T-cell (primary cell): ENCODE data around the gene ANKRD13D. TPM values are rescaled to one million over a fixed set of nuclear protein-coding genes. Genes with fewer than 3 reads are reported as not detected.

Experiments
- ATAC-seq, 4 experiments: fragments of 200-7000 bp in 3 of 4; fragments of 150-1000 bp in 1 of 4; cut with Tn5 transposase; replicated peaks in 1 of 4; 1 replicate in 3 of 4; 2 replicates in 1 of 4; pipeline ENCODE4 v1.10.0; 2021; ENCODE audit warnings: moderate library complexity in 3 of 4, mild to moderate bottlenecking in 2 of 4, moderate number of reproducible peaks in 1 of 4
- CTCF ChIA-PET, 2 donors: fragments of 300-600 bp; sonication (Branson Sonifier 250); formaldehyde crosslinking; loops; one replicate each; lab custom pipeline; 2022; ENCODE audit warnings: antibody characterized with exemption in 2 of 2; lab: Charles Lee
- POLR2A ChIA-PET, 2 donors: fragments of 300-600 bp; sonication (Branson Sonifier 250); formaldehyde crosslinking; loops; one replicate each; lab custom pipeline; 2022; ENCODE audit warnings: antibody characterized with exemption in 2 of 2; lab: Charles Lee
- DNase-seq, 35 experiments: peaks; one replicate each; pipeline versions ENCODE4 v3.0.0 to v3.0.0-alpha.2; 2013 to 2023
- H3K27ac ChIP-seq: one replicate; pipeline ENCODE4 v1.5.1; 2013; ENCODE audit warnings: low read length
- H3K27me3 ChIP-seq, 2 experiments: replicated peaks in 1 of 2; 1 replicate in 1 of 2; 2 replicates in 1 of 2; pipeline versions ENCODE4 v1.6.1 to v1.7.0; 2013; ENCODE audit warnings: low read length in 1 of 2, mixed read lengths in 1 of 2; ENCODE audit not compliant: control insufficient read depth in 2 of 2, insufficient read depth in 2 of 2; ENCODE audit errors: extremely low read depth in 1 of 2
- H3K36me3 ChIP-seq, 2 donors: 1 replicate in 1 of 2; 2 replicates in 1 of 2; pipeline versions ENCODE4 v1.6.1 to v1.7.0; 2013; ENCODE audit warnings: low read length in 1 of 2; ENCODE audit not compliant: control insufficient read depth in 2 of 2, insufficient read depth in 1 of 2; ENCODE audit errors: extremely low read depth in 1 of 2
- H3K4me1 ChIP-seq, 2 experiments: 1 replicate in 1 of 2; 2 replicates in 1 of 2; pipeline versions ENCODE4 v1.6.1 to v1.7.0; 2013; ENCODE audit warnings: low read length in 2 of 2, mixed read lengths in 1 of 2; ENCODE audit not compliant: insufficient read depth in 2 of 2, control insufficient read depth in 1 of 2; ENCODE audit errors: extremely low read depth in 1 of 2
- H3K4me3 ChIP-seq, 2 donors: 1 replicate in 1 of 2; 2 replicates in 1 of 2; pipeline versions ENCODE4 v1.5.1 to v1.7.0; 2013; ENCODE audit warnings: mild to moderate bottlenecking in 2 of 2, low read length in 1 of 2, moderate library complexity in 1 of 2; ENCODE audit not compliant: control insufficient read depth in 1 of 2; ENCODE audit errors: extremely low read depth in 1 of 2
- H3K9me3 ChIP-seq: 2 replicates; pipeline ENCODE4 v1.7.0; 2013
- H3K27ac Mint-ChIP-seq, 2 donors: one replicate each; pipeline ENCODE4 v1.8.0; 2020 to 2021; ENCODE audit warnings: mild to moderate bottlenecking in 2 of 2, mixed read lengths in 2 of 2
- H3K27me3 Mint-ChIP-seq, 2 donors: one replicate each; pipeline ENCODE4 v1.8.0; 2021 to 2022; ENCODE audit warnings: mixed read lengths in 2 of 2
- H3K36me3 Mint-ChIP-seq: one replicate; pipeline ENCODE4 v1.8.0; 2021; ENCODE audit warnings: mixed read lengths
- H3K4me1 Mint-ChIP-seq, 3 donors: one replicate each; pipeline ENCODE4 v1.8.0; 2020 to 2022; ENCODE audit warnings: mixed read lengths in 3 of 3, mild to moderate bottlenecking in 1 of 3
- H3K4me3 Mint-ChIP-seq, 3 donors: one replicate each; pipeline ENCODE4 v1.8.0; 2020 to 2022; ENCODE audit warnings: mild to moderate bottlenecking in 3 of 3, mixed read lengths in 3 of 3, moderate library complexity in 3 of 3
- H3K9me3 Mint-ChIP-seq, 3 donors: one replicate each; pipeline ENCODE4 v1.8.0; 2020 to 2022; ENCODE audit warnings: mixed read lengths in 3 of 3
- WGBS: methylation state at CpG from one replicate; pipeline ENCODE4 v1.1.5; 2013; ENCODE audit warnings: missing lambda C conversion rate; ENCODE audit not compliant: insufficient coverage; 5-methylcytosine and 5-hydroxymethylcytosine counted together
- total RNA-seq, 35 experiments: library from RNA in 6 of 35; stranded (reverse) in 6 of 35; fragments of 120-200 nt in 1 of 35; gene quantifications; one replicate each; pipeline versions ENCODE4 v1.2.1 to v1.2.4 and lab custom pipeline; 2013 to 2026

The ANKRD13D gene
- total RNA-seq, 5 donors from 2014 or later (not counting 1 experiment from before 2014, with no cell fraction given) = 150 to 249 (median 237) TPM

GRCh38 chr11:67279589-67280340, 9.3 kb upstream of the ANKRD13D start:
- DNase-seq (peak in 1 of 35 experiments; percentile 2), ATAC-seq (no peak)
- Mint-ChIP-seq H3K27ac (peak overlapping the region; percentile 98 to 99), H3K27me3 (no peaks in the 10 kb centered on the region), H3K4me3 (peak overlapping the region in 1 of 3 donors; percentile 99), H3K9me3 (no peaks in the 10 kb centered on the region), H3K4me1 (peaks cover 56 to 74% (median 67%) of the 10 kb centered on the region in 3 donors), H3K36me3 (peaks cover 27% of the 10 kb centered on the region)
- Histone ChIP-seq H3K9me3 (no peaks in the 10 kb centered on the region), H3K4me3 (no peak overlapping the region), H3K27ac (peak overlapping the region; percentile 91), H3K27me3 (no peaks in the 10 kb centered on the region), H3K4me1 (peaks cover 41 to 100% of the 10 kb centered on the region in 2 experiments), H3K36me3 (peaks cover 39 to 91% of the 10 kb centered on the region in 2 donors)
- ChIA-PET POLR2A (interaction anchor here in 1 of 2 donors (0.5 kb wide), 1 partner anchor 20 kb away, joined by 5 read pairs; no protein-coding TSS in a partner anchor), CTCF (no interaction called here)
- WGBS = 86% methylated on average over 14 of the region's 17 CpGs

GRCh38 chr11:67280341-67280787, 8.7 kb upstream of the ANKRD13D start:
- peaks cover 54 to 72% (median 65%) of the 10 kb centered on the region in 3 donors for H3K4me1 Mint-ChIP-seq
- Histone ChIP-seq H3K27me3 (no peaks in the 10 kb centered on the region), H3K36me3 (peaks cover 43 to 91% of the 10 kb centered on the region in 2 donors), H3K4me1 (peaks cover 38 to 100% of the 10 kb centered on the region in 2 experiments), H3K27ac (peak overlapping the region; percentile 91), H3K9me3 (no peaks in the 10 kb centered on the region), H3K4me3 (no peak overlapping the region)
- DNase-seq = peak in 1 of 35 experiments; percentile 0
- ChIA-PET CTCF (no interaction called here), POLR2A (interaction anchor here in 1 of 2 donors (0.5 kb wide), 1 partner anchor 20 kb away, joined by 5 read pairs; no protein-coding TSS in a partner anchor)
- peak overlapping the region in 1 of 3 donors; percentile 99 for H3K4me3 Mint-ChIP-seq
- WGBS = 92% methylated on average over 7 of the region's 13 CpGs
- peaks cover 30% of the 10 kb centered on the region for H3K36me3 Mint-ChIP-seq
- no peaks in the 10 kb centered on the region for H3K27me3 Mint-ChIP-seq
- H3K27ac Mint-ChIP-seq = peak overlapping the region; percentile 98 to 99
- H3K9me3 Mint-ChIP-seq = no peaks in the 10 kb centered on the region
- ATAC-seq = no peak

- Histone ChIP-seq H3K36me3 (peaks cover 46 to 92% of the 10 kb centered on the region in 2 donors), H3K4me1 (peaks cover 36 to 100% of the 10 kb centered on the region in 2 experiments), H3K27ac (peak overlapping the region; percentile 91), H3K9me3 (no peaks in the 10 kb centered on the region), H3K27me3 (no peaks in the 10 kb centered on the region), H3K4me3 (no peak overlapping the region)
- Mint-ChIP-seq H3K9me3 (no peaks in the 10 kb centered on the region), H3K4me1 (peaks cover 47 to 71% (median 63%) of the 10 kb centered on the region in 3 donors), H3K36me3 (peaks cover 26% of the 10 kb centered on the region), H3K4me3 (no peak overlapping the region), H3K27ac (peak overlapping the region; percentile 98 to 99), H3K27me3 (no peaks in the 10 kb centered on the region)
- WGBS = 93% methylated on average over 30 of the region's 31 CpGs
- ChIA-PET CTCF (no interaction called here), POLR2A (no interaction called here)
- ATAC-seq (no peak), DNase-seq (peak in 1 of 35 experiments; percentile 1)
These were observed 8.1 kb upstream of the ANKRD13D start for GRCh38 chr11:67280788-67281551.

GRCh38 chr11:67281552-67282150, 7.5 kb upstream of the ANKRD13D start:
- H3K27ac Mint-ChIP-seq = peak overlapping the region in 1 of 2 donors; percentile 76
- 94% methylated on average over 22 of the region's 27 CpGs for WGBS
- Histone ChIP-seq H3K27me3 (no peaks in the 10 kb centered on the region), H3K4me1 (peaks cover 32 to 100% of the 10 kb centered on the region in 2 experiments), H3K4me3 (no peak overlapping the region), H3K9me3 (no peaks in the 10 kb centered on the region), H3K27ac (peak overlapping the region; percentile 34), H3K36me3 (peaks cover 47 to 95% of the 10 kb centered on the region in 2 donors)
- ATAC-seq = no peak
- peak in 1 of 35 experiments; percentile 0 for DNase-seq
- ChIA-PET POLR2A (interaction anchor here in 1 of 2 donors (0.6 kb wide), 1 partner anchor 8 kb away, joined by 3 read pairs; no protein-coding TSS in a partner anchor), CTCF (no interaction called here)
- peaks cover 47 to 70% (median 60%) of the 10 kb centered on the region in 3 donors for H3K4me1 Mint-ChIP-seq
- H3K4me3 Mint-ChIP-seq = no peak overlapping the region
- no peaks in the 10 kb centered on the region for H3K9me3 Mint-ChIP-seq
- no peaks in the 10 kb centered on the region for H3K27me3 Mint-ChIP-seq
- H3K36me3 Mint-ChIP-seq = peaks cover 26% of the 10 kb centered on the region

GRCh38 chr11:67282155-67282875, 6.8 kb upstream of the ANKRD13D start:
- ChIA-PET CTCF (no interaction called here), POLR2A (interaction anchor here in 1 of 2 donors (0.6 kb wide), 1 partner anchor 9 kb away, joined by 3 read pairs; no protein-coding TSS in a partner anchor)
- H3K9me3 Mint-ChIP-seq = no peaks in the 10 kb centered on the region
- peaks cover 47 to 70% (median 60%) of the 10 kb centered on the region in 3 donors for H3K4me1 Mint-ChIP-seq
- H3K27ac ChIP-seq = peak overlapping the region; percentile 34
- no peaks in the 10 kb centered on the region for H3K27me3 Mint-ChIP-seq
- peak overlapping the region; percentile 81 to 88 for H3K27ac Mint-ChIP-seq
- H3K4me3 Mint-ChIP-seq = peak overlapping the region in 1 of 3 donors; percentile 25
- H3K36me3 ChIP-seq = peaks cover 47 to 98% of the 10 kb centered on the region in 2 donors
- no peak overlapping the region for H3K4me3 ChIP-seq
- no peaks in the 10 kb centered on the region for H3K27me3 ChIP-seq
- peak in 1 of 35 experiments; percentile 2 for DNase-seq
- peaks cover 33 to 100% of the 10 kb centered on the region in 2 experiments for H3K4me1 ChIP-seq
- H3K9me3 ChIP-seq = no peaks in the 10 kb centered on the region
- WGBS = 93% methylated on average over 16 of the region's 20 CpGs
- peaks cover 26% of the 10 kb centered on the region for H3K36me3 Mint-ChIP-seq
- ATAC-seq = no peak
